ENCODE results near the gene WNT2B. TPM values are rescaled to one million over a fixed set of nuclear protein-coding genes. Genes with fewer than 3 reads are reported as not detected.

WNT2B gene
- total RNA-seq, 2 donors from 2014 or later, result 4.3 to 5.9 TPM

GRCh38 chr1:112509005-112509659 is 367 bp downstream of the WNT2B start:
- Histone ChIP-seq H3K4me3 (peak overlapping the region; percentile 68), H3K27ac (peak overlapping the region; percentile 32), H3K36me3 (no peaks in the 10 kb centered on the region), H3K4me1 (no peaks in the 10 kb centered on the region), H3K9ac (ENCODE audit: low read depth in 2 of 2, low read length in 2 of 2) (peak overlapping the region; percentile 60 to 73), H3K9me3 (no peaks in the 10 kb centered on the region), H3K27me3 (peaks cover 23% of the 10 kb centered on the region)
- intact Hi-C loops (cut with DNase I), result no loop called here
- no peak for DNase-seq
- TF ChIP-seq, protein P1, sequence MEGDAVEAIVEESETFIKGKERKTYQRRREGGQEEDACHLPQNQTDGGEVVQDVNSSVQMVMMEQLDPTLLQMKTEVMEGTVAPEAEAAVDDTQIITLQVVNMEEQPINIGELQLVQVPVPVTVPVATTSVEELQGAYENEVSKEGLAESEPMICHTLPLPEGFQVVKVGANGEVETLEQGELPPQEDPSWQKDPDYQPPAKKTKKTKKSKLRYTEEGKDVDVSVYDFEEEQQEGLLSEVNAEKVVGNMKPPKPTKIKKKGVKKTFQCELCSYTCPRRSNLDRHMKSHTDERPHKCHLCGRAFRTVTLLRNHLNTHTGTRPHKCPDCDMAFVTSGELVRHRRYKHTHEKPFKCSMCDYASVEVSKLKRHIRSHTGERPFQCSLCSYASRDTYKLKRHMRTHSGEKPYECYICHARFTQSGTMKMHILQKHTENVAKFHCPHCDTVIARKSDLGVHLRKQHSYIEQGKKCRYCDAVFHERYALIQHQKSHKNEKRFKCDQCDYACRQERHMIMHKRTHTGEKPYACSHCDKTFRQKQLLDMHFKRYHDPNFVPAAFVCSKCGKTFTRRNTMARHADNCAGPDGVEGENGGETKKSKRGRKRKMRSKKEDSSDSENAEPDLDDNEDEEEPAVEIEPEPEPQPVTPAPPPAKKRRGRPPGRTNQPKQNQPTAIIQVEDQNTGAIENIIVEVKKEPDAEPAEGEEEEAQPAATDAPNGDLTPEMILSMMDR (IDR thresholded peaks at IDR 0.05), result no peak

DNA sequence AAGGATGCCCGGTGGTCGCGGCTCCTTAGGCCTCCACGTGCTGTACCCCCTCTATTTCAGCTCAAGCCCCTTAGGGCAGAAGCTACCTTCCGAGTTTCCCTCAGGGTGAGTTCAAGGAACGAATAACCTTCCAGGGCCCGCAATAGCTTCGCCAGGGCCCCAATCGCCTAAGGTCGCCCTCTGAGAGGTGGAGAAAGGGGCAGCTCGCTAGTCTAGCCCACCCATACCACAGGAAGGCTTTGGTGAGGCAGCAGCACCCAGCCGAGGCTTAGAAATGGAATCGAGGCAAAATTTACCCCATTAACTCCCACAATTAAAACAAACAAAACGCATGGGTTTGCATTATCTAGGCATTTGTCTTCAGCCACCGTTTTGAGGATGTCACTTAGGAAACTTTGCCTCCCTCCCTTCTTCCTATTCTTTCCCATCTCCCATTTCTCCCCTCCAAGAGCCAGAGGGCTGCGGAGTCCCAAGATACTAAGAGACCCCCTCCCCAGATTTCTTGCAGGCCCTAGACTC is 954 bp downstream of the WNT2B start:
- Histone ChIP-seq H3K27ac (peak overlapping the region; percentile 32), H3K9ac (ENCODE audit: low read depth in 2 of 2, low read length in 2 of 2) (peak overlapping the region in 1 of 2 donors; percentile 73), H3K9me3 (no peaks in the 10 kb centered on the region), H3K27me3 (peaks cover 23% of the 10 kb centered on the region), H3K36me3 (no peaks in the 10 kb centered on the region), H3K4me3 (peak overlapping the region; percentile 68), H3K4me1 (no peaks in the 10 kb centered on the region)
- intact Hi-C loops (cut with DNase I), result no loop called here
- TF ChIP-seq, protein P1 (IDR thresholded peaks at IDR 0.05), result no peak
- no peak for DNase-seq

DNA sequence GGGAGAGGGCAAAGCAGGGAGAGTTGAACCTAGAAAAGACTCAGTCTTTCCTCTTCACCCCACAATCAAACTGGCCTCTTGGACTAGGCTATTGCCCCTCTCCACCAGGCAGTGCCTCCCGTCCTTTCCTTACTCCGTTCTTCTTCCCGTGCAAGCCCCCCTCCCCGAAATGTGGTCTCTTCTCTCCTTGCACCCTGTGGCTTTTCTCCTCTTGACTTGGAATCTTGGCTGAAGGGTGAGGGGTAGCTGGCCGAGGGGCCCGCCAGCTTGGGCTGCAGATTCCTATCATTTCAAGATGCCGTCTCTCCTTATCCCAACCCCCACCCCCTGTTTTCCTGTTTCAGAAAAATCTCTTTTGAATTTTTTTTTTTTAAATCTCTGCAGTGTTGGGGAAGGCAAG is 1.6 kb downstream of the WNT2B start:
- peaks cover 23% of the 10 kb centered on the region for H3K27me3 ChIP-seq
- TF ChIP-seq, protein P1 (IDR thresholded peaks at IDR 0.05), result no peak
- no peaks in the 10 kb centered on the region for H3K36me3 ChIP-seq
- H3K9ac ChIP-seq (ENCODE audit: low read depth in 2 of 2, low read length in 2 of 2), result peak overlapping the region in 1 of 2 donors; percentile 13
- H3K4me3 ChIP-seq, result no peak overlapping the region
- intact Hi-C loops (cut with DNase I), result no loop called here
- no peaks in the 10 kb centered on the region for H3K9me3 ChIP-seq
- no peak for DNase-seq
- H3K4me1 ChIP-seq, result no peaks in the 10 kb centered on the region
- H3K27ac ChIP-seq, result no peak overlapping the region

DNA sequence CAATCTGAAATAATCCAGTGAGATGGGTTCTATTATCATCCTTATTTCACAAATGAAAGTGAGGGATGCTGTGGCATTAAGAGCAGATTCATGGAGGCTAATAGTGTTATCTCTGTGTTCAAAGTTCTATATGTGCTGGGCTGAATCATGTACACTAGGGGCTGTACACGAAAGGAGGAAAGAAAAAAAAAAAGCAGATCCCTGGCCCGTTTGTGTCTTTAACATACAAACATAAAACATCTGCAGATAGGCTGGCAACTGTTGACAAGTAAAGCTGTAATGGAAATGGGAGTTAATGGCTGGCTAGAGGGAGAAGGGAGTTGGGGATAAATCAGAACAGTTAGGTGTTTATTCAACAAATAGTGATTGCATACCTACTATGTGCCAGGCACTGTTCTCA is 3.1 kb downstream of the WNT2B start:
- Histone ChIP-seq H3K9ac (ENCODE audit: low read depth in 2 of 2, low read length in 2 of 2) (peak overlapping the region in 1 of 2 donors; percentile 21), H3K4me1 (no peaks in the 10 kb centered on the region), H3K27me3 (peaks cover 23% of the 10 kb centered on the region), H3K4me3 (no peak overlapping the region), H3K9me3 (no peaks in the 10 kb centered on the region), H3K27ac (no peak overlapping the region), H3K36me3 (no peaks in the 10 kb centered on the region)
- TF ChIP-seq, protein P1 (IDR thresholded peaks at IDR 0.05), result no peak
- intact Hi-C loops (cut with DNase I), result no loop called here
- DNase-seq, result no peak

- Histone ChIP-seq H3K36me3 (no peaks in the 10 kb centered on the region), H3K9ac (ENCODE audit: low read depth in 2 of 2, low read length in 2 of 2) (no peak overlapping the region), H3K4me1 (no peaks in the 10 kb centered on the region), H3K27ac (no peak overlapping the region), H3K9me3 (no peaks in the 10 kb centered on the region), H3K27me3 (peaks cover 14% of the 10 kb centered on the region), H3K4me3 (no peak overlapping the region)
- peak; percentile 52 for DNase-seq
- intact Hi-C loops (cut with DNase I), result no loop called here
- TF ChIP-seq, protein P1 (IDR thresholded peaks at IDR 0.05), result no peak
Measured at GRCh38 chr1:112513112-112513870, 4.5 kb downstream of the WNT2B start.
